SK-N-SH (cell line): ENCODE data around the gene GTSF1L. TPM values are rescaled to one million over a fixed set of nuclear protein-coding genes. Genes with fewer than 3 reads are reported as not detected.

Experiments used
- CTCF ChIA-PET: fragments of 300-600, 350-600 bp; formaldehyde crosslinking; extraction: SDS; loops from one replicate; lab custom pipeline; 2021; lab: Yijun Ruan, JAX
- POLR2A ChIA-PET: fragments of 350-600 bp; sonication (Branson Sonifier 250); formaldehyde crosslinking; extraction: SDS; loops from one replicate; lab custom pipeline; 2020; ENCODE audit warnings: antibody characterized with exemption, inconsistent platforms; lab: Yijun Ruan, JAX
- DNase-seq: peaks from one replicate; pipeline ENCODE4 v3.0.0; 2012
- H2AFZ ChIP-seq: fragments of 200-600 bp; sonication (generic); 2 replicates; pipeline ENCODE4 v1.8.1; 2016; ENCODE audit warnings: antibody characterized with exemption, mild to moderate bottlenecking, low read depth
- H3F3A ChIP-seq: fragments of 200-600 bp; sonication (generic); replicated peaks from 2 replicates; pipeline ENCODE3; 2016; ENCODE audit warnings: antibody characterized with exemption, mild to moderate bottlenecking; ENCODE audit not compliant: insufficient read depth
- H3K27ac ChIP-seq, 2 experiments: fragments of 200-500 bp in 1 of 2; fragments of 200-600 bp in 1 of 2; sonication (Bioruptor generic) in 1 of 2; sonication (generic), shearing (Covaris generic) in 1 of 2; 2 replicates each; pipeline versions ENCODE4 v1.5.1 to v1.6.1; 2014 to 2016; ENCODE audit warnings: low read depth in 2 of 2, inconsistent platforms in 1 of 2, low read length in 1 of 2, mild to moderate bottlenecking in 1 of 2, mixed read lengths in 1 of 2
- H3K27me3 ChIP-seq: fragments of 200-600 bp; sonication (generic), shearing (Covaris generic); 2 replicates; pipeline ENCODE4 v1.6.1; 2016; ENCODE audit warnings: mixed run types; ENCODE audit not compliant: insufficient read depth
- H3K36me3 ChIP-seq, 2 experiments: fragments of 200-500 bp in 1 of 2; fragments of 200-600 bp in 1 of 2; sonication (Bioruptor generic) in 1 of 2; sonication (generic) in 1 of 2; replicated peaks in 1 of 2; 2 replicates each; pipeline versions ENCODE3 to v1.5.1; 2014 to 2016; ENCODE audit warnings: low read length in 1 of 2, mild to moderate bottlenecking in 1 of 2; ENCODE audit not compliant: insufficient read depth in 2 of 2, control insufficient read depth in 1 of 2
- H3K4me1 ChIP-seq, 2 experiments: fragments of 200-500 bp in 1 of 2; fragments of 200-600 bp in 1 of 2; sonication (Bioruptor generic) in 1 of 2; sonication (generic), shearing (Covaris generic) in 1 of 2; 2 replicates each; pipeline versions ENCODE4 v1.5.1 to v1.6.1; 2014 to 2016; ENCODE audit warnings: low read depth in 1 of 2, low read length in 1 of 2, mixed run types in 1 of 2; ENCODE audit not compliant: insufficient read depth in 2 of 2, control insufficient read depth in 1 of 2
- H3K4me2 ChIP-seq: fragments of 200-600 bp; sonication (generic), shearing (Covaris generic); 2 replicates; pipeline ENCODE4 v1.6.1; 2017; ENCODE audit warnings: mixed run types
- H3K4me3 ChIP-seq, 2 experiments: fragments of 200-500 bp in 1 of 2; fragments of 200-600 bp in 1 of 2; sonication (Bioruptor generic) in 1 of 2; sonication (generic), shearing (Covaris generic) in 1 of 2; 2 replicates each; pipeline versions ENCODE4 v1.5.1 to v1.8.1; 2014 to 2016; ENCODE audit warnings: low read depth in 2 of 2, inconsistent platforms in 1 of 2, low read length in 1 of 2, mild to moderate bottlenecking in 1 of 2, mixed read lengths in 1 of 2, moderate library complexity in 1 of 2
- H3K79me2 ChIP-seq: fragments of 200-600 bp; sonication (generic); 2 replicates; pipeline ENCODE4 v1.8.1; 2017; ENCODE audit warnings: mild to moderate bottlenecking; ENCODE audit not compliant: insufficient read depth
- H3K9ac ChIP-seq: fragments of 200-600 bp; sonication (generic); 2 replicates; pipeline ENCODE4 v1.6.1; 2017; ENCODE audit warnings: mixed run types
- H3K9me2 ChIP-seq: fragments of 200-600 bp; sonication (generic); 2 replicates; pipeline ENCODE4 v1.6.1; 2017; ENCODE audit warnings: mixed run types
- H3K9me3 ChIP-seq: fragments of 200-600 bp; sonication (generic); 2 replicates; pipeline ENCODE4 v1.6.1; 2017; ENCODE audit warnings: mixed run types, mild to moderate bottlenecking, moderate library complexity
- H4K20me1 ChIP-seq: fragments of 200-600 bp; sonication (generic); 2 replicates; pipeline ENCODE4 v1.6.1; 2017; ENCODE audit warnings: mild to moderate bottlenecking, mixed run types; ENCODE audit not compliant: insufficient read depth
- ELF1 ChIP-seq: IDR thresholded peaks from 2 replicates; pipeline ENCODE4 v1.4.0; 2012
- FOXM1 ChIP-seq: IDR thresholded peaks from 2 replicates; pipeline ENCODE4 v1.4.0; 2012; ENCODE audit warnings: low read depth, mild to moderate bottlenecking
- GABPA ChIP-seq: IDR thresholded peaks from 2 replicates; pipeline ENCODE4 v1.4.0; 2012; ENCODE audit warnings: low read depth, mild to moderate bottlenecking
- MEF2A ChIP-seq: IDR thresholded peaks from 2 replicates; pipeline ENCODE4 v1.4.0; 2012; ENCODE audit warnings: low read depth, borderline replicate concordance
- MXI1 ChIP-seq: IDR thresholded peaks from 2 replicates; pipeline ENCODE4 v1.6.1; 2012; ENCODE audit warnings: mild to moderate bottlenecking, low read depth, low read length, improper control_type of control experiment
- NFIC ChIP-seq: IDR thresholded peaks from 2 replicates; pipeline ENCODE4 v1.4.0; 2012; ENCODE audit warnings: borderline replicate concordance
- NRF1 ChIP-seq: IDR thresholded peaks from 2 replicates; pipeline ENCODE4 v1.6.1; 2012; ENCODE audit warnings: low read depth, mild to moderate bottlenecking, low read length
- POLR2AphosphoS5 ChIP-seq: IDR thresholded peaks from 2 replicates; pipeline ENCODE4 v1.6.1; 2012; ENCODE audit warnings: low read depth, low read length
- RCOR1 ChIP-seq: fragments of 150-350 bp; IDR thresholded peaks from 2 replicates; pipeline ENCODE4 v1.6.1; 2017; ENCODE audit warnings: antibody characterized with exemption, low read length
- SMC3 ChIP-seq: IDR thresholded peaks from 2 replicates; pipeline ENCODE4 v1.6.1; 2012; ENCODE audit warnings: low read depth, low read length, improper control_type of control experiment
- TAF1 ChIP-seq: IDR thresholded peaks from 2 replicates; pipeline ENCODE4 v1.6.1; 2012; ENCODE audit warnings: low read depth, mild to moderate bottlenecking, low read length, moderate library complexity, borderline replicate concordance
- USF1 ChIP-seq: IDR thresholded peaks from 2 replicates; pipeline ENCODE4 v1.4.0; 2012; ENCODE audit warnings: low read depth, borderline replicate concordance
- USF2 ChIP-seq: fragments of 150-350 bp; IDR thresholded peaks from 2 replicates; pipeline ENCODE4 v1.6.1; 2017; ENCODE audit warnings: antibody characterized with exemption, low read length, low read depth, borderline replicate concordance
- ZBTB33 ChIP-seq: IDR thresholded peaks from 2 replicates; pipeline ENCODE4 v1.4.0; 2012; ENCODE audit warnings: low read depth, borderline replicate concordance
- WGBS: methylation state at CpG from one replicate; pipeline ENCODE4 v1.1.6; 2017; ENCODE audit warnings: low lambda C conversion rate; 5-methylcytosine and 5-hydroxymethylcytosine counted together
- polyA plus RNA-seq, 3 experiments: library from polyadenylated mRNA; depleted of rRNA; stranded (reverse); fragments of >200 nt; gene quantifications; 2 replicates each; pipeline ENCODE4 v1.2.3, GENCODE V29; 2012

Gene GTSF1L
- polyA plus RNA-seq, 1 of the 3 experiments (the other 2 are of a cell fraction) = not detected

- no peaks in the 10 kb centered on the region for H3K27me3 ChIP-seq
- no peaks in the 10 kb centered on the region for H3K79me2 ChIP-seq
- H3K9ac ChIP-seq = no peak overlapping the region
- ChIA-PET CTCF (interaction anchor here (0.8 to 1.6 kb wide), 3 partner anchors 27 to 468 kb away, joined by 3 to 5 read pairs (median 4); no protein-coding TSS in a partner anchor), POLR2A (no interaction called here)
- no peak overlapping the region for H2AFZ ChIP-seq
- DNase-seq = no peak
- H3K4me1 ChIP-seq = peaks cover 0 to 15% of the 10 kb centered on the region in 2 experiments; a peak in 1 of 4 replicates
- no peaks in the 10 kb centered on the region for H3F3A ChIP-seq
- no peak overlapping the region for H3K4me3 ChIP-seq
- H3K36me3 ChIP-seq = no peaks in the 10 kb centered on the region
- H3K9me3 ChIP-seq = no peaks in the 10 kb centered on the region
- TF ChIP-seq MXI1 (no peak), GABPA (no peak), ZBTB33 (no peak), FOXM1 (no peak), TAF1 (no peak), SMC3 (no peak), USF2 (no peak), POLR2AphosphoS5 (no peak), USF1 (no peak), ELF1 (no peak), RCOR1 (no peak)
- H3K4me2 ChIP-seq = no peak overlapping the region
- no peaks in the 10 kb centered on the region for H4K20me1 ChIP-seq
- 81% methylated on average over 8 of the region's 8 CpGs for WGBS
- no peak overlapping the region for H3K27ac ChIP-seq
- no peaks in the 10 kb centered on the region for H3K9me2 ChIP-seq
Observed at GRCh38 chr20:43722153-43722505, 4.7 kb downstream of the GTSF1L start.

- H3K27me3 ChIP-seq = no peaks in the 10 kb centered on the region
- no peaks in the 10 kb centered on the region for H3K36me3 ChIP-seq
- TF ChIP-seq NFIC (no peak), MEF2A (no peak), NRF1 (no peak)
- no peak for DNase-seq
- H4K20me1 ChIP-seq = no peaks in the 10 kb centered on the region
- H3K9ac ChIP-seq = no peak overlapping the region
- H3K27ac ChIP-seq = no peak overlapping the region
- H3K4me2 ChIP-seq = no peak overlapping the region
- H3K4me3 ChIP-seq = no peak overlapping the region
- H2AFZ ChIP-seq = no peak overlapping the region
- H3K9me2 ChIP-seq = no peaks in the 10 kb centered on the region
- no peaks in the 10 kb centered on the region for H3K9me3 ChIP-seq
- POLR2A ChIA-PET = no interaction called here
- CTCF ChIA-PET = interaction anchor here (0.8 to 1.6 kb wide), 5 partner anchors 28 to 468 kb away, joined by 3 to 5 read pairs (median 3); no protein-coding TSS in a partner anchor
- 83% methylated on average over 2 of the region's 15 CpGs for WGBS
- peaks cover 0 to 15% of the 10 kb centered on the region in 2 experiments; a peak in 1 of 4 replicates for H3K4me1 ChIP-seq
- no peaks in the 10 kb centered on the region for H3F3A ChIP-seq
- H3K79me2 ChIP-seq = no peaks in the 10 kb centered on the region
Observed at GRCh38 chr20:43721429-43722152, 5.2 kb downstream of the GTSF1L start.
